ENCODE results near the gene SLC22A13. TPM values are rescaled to one million over a fixed set of nuclear protein-coding genes. Genes with fewer than 3 reads are reported as not detected.
"Not testable (repeated sequence)": the region's sequence is repeated elsewhere in the genome, so short reads cannot be mapped to it uniquely, and the experiment has no call there.

SLC22A13 gene
- total RNA-seq, 1 donor = 0.45 TPM

- no peak overlapping the region for H3K4me3 ChIP-seq (ENCODE audit: low read depth, low read length)
- no peak for TF ChIP-seq CTCF (IDR thresholded peaks at IDR 0.05; ENCODE audit: insufficient read depth, low read length)
- no peak for DNase-seq (ENCODE audit: low read depth)
Observed at GRCh38 chr3:38317192-38317759, 51.7 kb downstream of the SLC22A13 start.

GRCh38 chr3:38318766-38319671 lies 53.4 kb downstream of the SLC22A13 start:
- DNase-seq (ENCODE audit: low read depth) = no peak
- no peak overlapping the region for H3K4me3 ChIP-seq (ENCODE audit: low read depth, low read length)
- TF ChIP-seq CTCF (IDR thresholded peaks at IDR 0.05; ENCODE audit: insufficient read depth, low read length) = no peak

- DNase-seq (ENCODE audit: low read depth); H3K4me3 ChIP-seq (ENCODE audit: low read depth, low read length): not testable (repeated sequence)
Observed at GRCh38 chr3:38320638-38321037, 55.0 kb downstream of the SLC22A13 start.

- no peak for TF ChIP-seq CTCF (IDR thresholded peaks at IDR 0.05; ENCODE audit: insufficient read depth, low read length)
- DNase-seq (ENCODE audit: low read depth) = no peak
- H3K4me3 ChIP-seq (ENCODE audit: low read depth, low read length) = no peak overlapping the region
Observed at GRCh38 chr3:38323060-38323459, 57.4 kb downstream of the SLC22A13 start.

- DNase-seq (ENCODE audit: low read depth) = no peak
- TF ChIP-seq CTCF (IDR thresholded peaks at IDR 0.05; ENCODE audit: insufficient read depth, low read length) = no peak
Observed at GRCh38 chr3:38325256-38325655, 59.6 kb downstream of the SLC22A13 start.

GRCh38 chr3:38327335-38328009 lies 61.9 kb downstream of the SLC22A13 start:
- TF ChIP-seq CTCF (IDR thresholded peaks at IDR 0.05; ENCODE audit: insufficient read depth, low read length) = no peak
- H3K4me3 ChIP-seq (ENCODE audit: low read depth, low read length) = no peak overlapping the region
- peak; percentile 40 for DNase-seq (ENCODE audit: low read depth)

More at GRCh38 chr3:38325256-38325655, 59.6 kb downstream of the SLC22A13 start:
- no peak overlapping the region for H3K4me3 ChIP-seq (ENCODE audit: low read depth, low read length)

Small RNA genes lying within 50 kb of the gene (small RNA-seq; reads per million reads assigned to genes)
- gene RNU6-235P = not detected

Other genes starting within 250 kb of the SLC22A13 start
- gene PLCD1, start 236.2 kb upstream of the SLC22A13 start, total RNA-seq (ENCODE audit: low replicate concordance) = 20.5 and 28.3 TPM in 2 replicates
- gene DLEC1, start 226.6 kb upstream of the SLC22A13 start, total RNA-seq (ENCODE audit: low replicate concordance) = 0.09 and 0.25 TPM in 2 replicates
- gene ACAA1, start 128.7 kb upstream of the SLC22A13 start, total RNA-seq (ENCODE audit: low replicate concordance) = 20.6 and 40.9 TPM in 2 replicates
- 8.3 and 20.7 TPM in 2 replicates for gene MYD88, start 127.2 kb upstream of the SLC22A13 start, total RNA-seq (ENCODE audit: low replicate concordance)
- gene OXSR1, start 100.3 kb upstream of the SLC22A13 start, total RNA-seq (ENCODE audit: low replicate concordance) = 36.2 and 38.0 TPM in 2 replicates
- not detected in 2 replicates for gene SLC22A14, start 16.5 kb downstream of the SLC22A13 start, total RNA-seq (ENCODE audit: low replicate concordance)
- gene XYLB, start 81.0 kb downstream of the SLC22A13 start, total RNA-seq (ENCODE audit: low replicate concordance) = 4.9 and 12.2 TPM in 2 replicates
- 1.6 and 2.5 TPM in 2 replicates for gene ACVR2B, start 188.1 kb downstream of the SLC22A13 start, total RNA-seq (ENCODE audit: low replicate concordance)
- 14.4 and 39.6 TPM in 2 replicates for gene EXOG, start 230.5 kb downstream of the SLC22A13 start, total RNA-seq (ENCODE audit: low replicate concordance)

Measured in fibroblast of the aortic adventitia (primary cell).